Neural progenitor cell (in vitro differentiated cells): ENCODE measurements around the gene KRTAP10-4. TPM values are rescaled to one million over a fixed set of nuclear protein-coding genes. Genes with fewer than 3 reads are reported as not detected.

ENCODE experiments used
- DNase-seq: peaks from one replicate; pipeline ENCODE4 v3.0.0-alpha.2; 2016; ENCODE audit warnings: low spot score
- H2AFZ ChIP-seq: fragments of 200-600 bp; sonication (generic); replicated peaks from 2 replicates; pipeline ENCODE4 v1.6.1; 2016; ENCODE audit warnings: antibody characterized with exemption
- H3F3A ChIP-seq: fragments of 200-600 bp; sonication (generic); 2 replicates; pipeline ENCODE4 v1.6.1; 2016; ENCODE audit warnings: antibody characterized with exemption, low read depth
- H3K27ac ChIP-seq: fragments of 200-600 bp; sonication (generic); 2 replicates; pipeline ENCODE4 v1.5.1; 2016; ENCODE audit warnings: mild to moderate bottlenecking
- H3K27me3 ChIP-seq: fragments of 200-600 bp; sonication (generic); 2 replicates; pipeline ENCODE4 v1.6.1; 2016; ENCODE audit warnings: mild to moderate bottlenecking, moderate library complexity
- H3K36me3 ChIP-seq: fragments of 200-600 bp; sonication (generic); 2 replicates; pipeline ENCODE4 v1.5.1; 2016
- H3K4me1 ChIP-seq: fragments of 200-600 bp; sonication (generic); 2 replicates; pipeline ENCODE4 v1.6.1; 2016; ENCODE audit warnings: mixed run types
- H3K4me2 ChIP-seq: fragments of 200-600 bp; sonication (generic); 2 replicates; pipeline ENCODE4 v1.6.1; 2016
- H3K4me3 ChIP-seq: fragments of 200-600 bp; sonication (generic); 2 replicates; pipeline ENCODE4 v1.5.1; 2016
- H3K79me2 ChIP-seq: fragments of 200-600 bp; sonication (generic); 2 replicates; pipeline ENCODE4 v1.6.1; 2016; ENCODE audit warnings: low read depth
- H3K9ac ChIP-seq: fragments of 200-600 bp; sonication (generic); 2 replicates; pipeline ENCODE4 v1.6.1; 2016
- H3K9me3 ChIP-seq: fragments of 200-600 bp; sonication (generic); 2 replicates; pipeline ENCODE4 v1.5.1; 2016; ENCODE audit warnings: low read depth
- H4K20me1 ChIP-seq: fragments of 200-600 bp; sonication (generic); 2 replicates; pipeline ENCODE4 v1.6.1; 2016; ENCODE audit warnings: low read depth
- H3K27ac Mint-ChIP-seq: 3 replicates; pipeline ENCODE4 v1.8.0; 2021; ENCODE audit warnings: mixed read lengths
- H3K27me3 Mint-ChIP-seq: 2 replicates; pipeline ENCODE4 v1.8.0; 2022; ENCODE audit warnings: low read depth, mild to moderate bottlenecking, inconsistent platforms, moderate library complexity, mixed read lengths; ENCODE audit not compliant: insufficient read depth
- H3K36me3 Mint-ChIP-seq: 3 replicates; pipeline ENCODE4 v1.8.0; 2021; ENCODE audit warnings: mixed read lengths
- H3K4me1 Mint-ChIP-seq: 3 replicates; pipeline ENCODE4 v1.8.0; 2021; ENCODE audit warnings: mixed read lengths
- H3K4me3 Mint-ChIP-seq: 3 replicates; pipeline ENCODE4 v1.8.0; 2021; ENCODE audit warnings: mild to moderate bottlenecking, moderate library complexity, mixed read lengths
- H3K9me3 Mint-ChIP-seq: 3 replicates; pipeline ENCODE4 v1.8.0; 2020; ENCODE audit warnings: mixed read lengths
- EZH2 ChIP-seq: fragments of 200-600 bp; sonication (generic); IDR thresholded peaks from 2 replicates; pipeline ENCODE4 v1.6.1; 2017; ENCODE audit warnings: antibody characterized with exemption, mild to moderate bottlenecking, moderate library complexity
- EZH2phosphoT487 ChIP-seq: fragments of 200-600 bp; sonication (generic); IDR thresholded peaks from 2 replicates; pipeline ENCODE4 v1.6.1; 2017; ENCODE audit warnings: antibody characterized with exemption
- total RNA-seq: library from RNA; depleted of rRNA; stranded (reverse); fragments of >200 nt; gene quantifications from 2 replicates; pipeline ENCODE4 v1.2.3, GENCODE V29; 2015; ENCODE audit warnings: low replicate concordance
- TF ChIP-seq, protein P1 (sequence below): fragments of 200-600 bp; sonication (generic); IDR thresholded peaks from 2 replicates; pipeline ENCODE4 v1.5.1; 2017; ENCODE audit warnings: antibody characterized with exemption, mild to moderate bottlenecking

The KRTAP10-4 gene
- total RNA-seq, 1 donor from 2014 or later, result not detected

GRCh38 chr21:44530221-44530902, 43.2 kb upstream of the KRTAP10-4 start:
- H3K9ac ChIP-seq, result no peak overlapping the region
- no peaks in the 10 kb centered on the region for H3K9me3 ChIP-seq
- DNase-seq, result no peak
- TF ChIP-seq EZH2 (no peak), EZH2phosphoT487 (no peak)
- TF ChIP-seq, protein P1, sequence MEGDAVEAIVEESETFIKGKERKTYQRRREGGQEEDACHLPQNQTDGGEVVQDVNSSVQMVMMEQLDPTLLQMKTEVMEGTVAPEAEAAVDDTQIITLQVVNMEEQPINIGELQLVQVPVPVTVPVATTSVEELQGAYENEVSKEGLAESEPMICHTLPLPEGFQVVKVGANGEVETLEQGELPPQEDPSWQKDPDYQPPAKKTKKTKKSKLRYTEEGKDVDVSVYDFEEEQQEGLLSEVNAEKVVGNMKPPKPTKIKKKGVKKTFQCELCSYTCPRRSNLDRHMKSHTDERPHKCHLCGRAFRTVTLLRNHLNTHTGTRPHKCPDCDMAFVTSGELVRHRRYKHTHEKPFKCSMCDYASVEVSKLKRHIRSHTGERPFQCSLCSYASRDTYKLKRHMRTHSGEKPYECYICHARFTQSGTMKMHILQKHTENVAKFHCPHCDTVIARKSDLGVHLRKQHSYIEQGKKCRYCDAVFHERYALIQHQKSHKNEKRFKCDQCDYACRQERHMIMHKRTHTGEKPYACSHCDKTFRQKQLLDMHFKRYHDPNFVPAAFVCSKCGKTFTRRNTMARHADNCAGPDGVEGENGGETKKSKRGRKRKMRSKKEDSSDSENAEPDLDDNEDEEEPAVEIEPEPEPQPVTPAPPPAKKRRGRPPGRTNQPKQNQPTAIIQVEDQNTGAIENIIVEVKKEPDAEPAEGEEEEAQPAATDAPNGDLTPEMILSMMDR, result no peak
- Mint-ChIP-seq H3K27ac (no peak overlapping the region), H3K4me1 (peaks cover 3% of the 10 kb centered on the region), H3K9me3 (no peaks in the 10 kb centered on the region), H3K27me3 (peaks cover 18% of the 10 kb centered on the region), H3K4me3 (peak overlapping the region; percentile 22), H3K36me3 (no peaks in the 10 kb centered on the region)
- H3K4me1 ChIP-seq, result no peaks in the 10 kb centered on the region
- H3K27ac ChIP-seq, result no peak overlapping the region
- no peak overlapping the region for H3K4me2 ChIP-seq
- H3K4me3 ChIP-seq, result no peak overlapping the region
- H3K36me3 ChIP-seq, result no peaks in the 10 kb centered on the region
- no peaks in the 10 kb centered on the region for H4K20me1 ChIP-seq
- H3F3A ChIP-seq, result no peaks in the 10 kb centered on the region
- H2AFZ ChIP-seq, result no peak overlapping the region
- no peaks in the 10 kb centered on the region for H3K27me3 ChIP-seq
- H3K79me2 ChIP-seq, result no peaks in the 10 kb centered on the region

DNA sequence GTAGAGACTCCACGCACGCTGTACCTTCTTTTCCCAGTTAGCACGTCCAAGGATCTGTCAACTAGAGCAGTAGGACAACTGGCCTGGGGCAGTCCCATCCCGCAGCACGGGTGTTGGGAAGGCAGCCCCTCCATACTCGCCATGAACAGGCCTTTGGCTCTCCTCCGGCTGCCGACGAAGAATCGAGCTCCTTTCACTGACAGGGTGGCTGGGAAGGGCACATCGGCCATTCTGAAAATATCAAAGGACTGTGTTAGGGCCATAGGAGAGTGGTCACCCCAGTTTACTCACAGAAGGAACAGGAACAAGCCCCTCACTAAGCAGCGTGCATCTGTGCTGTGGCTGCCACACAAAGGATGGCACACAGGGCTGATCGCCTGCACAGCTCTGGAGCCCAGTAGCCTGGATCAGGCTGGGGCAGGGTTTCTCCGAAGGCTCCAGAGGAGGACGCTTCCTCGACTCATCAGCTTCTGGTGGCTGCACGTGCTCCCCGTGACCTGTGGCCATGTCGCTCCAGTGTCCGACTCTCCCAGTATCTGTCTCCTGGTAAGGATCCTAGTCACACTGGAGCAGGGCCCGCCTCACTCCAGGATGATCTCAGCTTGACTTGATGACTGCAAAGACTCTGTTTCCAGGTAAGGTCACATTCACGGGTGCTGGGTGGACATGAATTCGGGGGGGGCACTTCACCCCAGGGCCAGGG, 42.5 kb upstream of the KRTAP10-4 start:
- no peaks in the 10 kb centered on the region for H3K9me3 Mint-ChIP-seq
- H3K27ac Mint-ChIP-seq, result peak overlapping the region; percentile 25
- peaks cover 3% of the 10 kb centered on the region for H3K4me1 Mint-ChIP-seq

GRCh38 chr21:44531606-44532564, 41.6 kb upstream of the KRTAP10-4 start:
- H3K36me3 ChIP-seq, result no peaks in the 10 kb centered on the region

More for the DNA sequence above, 42.5 kb upstream of the KRTAP10-4 start:
- Histone ChIP-seq H3K4me1 (no peaks in the 10 kb centered on the region), H3K9ac (no peak overlapping the region), H3K27me3 (no peaks in the 10 kb centered on the region), H3K9me3 (no peaks in the 10 kb centered on the region), H3K27ac (no peak overlapping the region), H3F3A (no peaks in the 10 kb centered on the region), H3K79me2 (no peaks in the 10 kb centered on the region), H2AFZ (no peak overlapping the region), H3K4me2 (no peak overlapping the region), H3K36me3 (no peaks in the 10 kb centered on the region), H4K20me1 (no peaks in the 10 kb centered on the region), H3K4me3 (no peak overlapping the region)
- no peaks in the 10 kb centered on the region for H3K36me3 Mint-ChIP-seq
- TF ChIP-seq, protein P1, result no peak
- TF ChIP-seq EZH2phosphoT487, result no peak
- TF ChIP-seq EZH2, result no peak
- no peak for DNase-seq
- H3K4me3 Mint-ChIP-seq, result no peak overlapping the region
- peaks cover 18% of the 10 kb centered on the region for H3K27me3 Mint-ChIP-seq

More at GRCh38 chr21:44531606-44532564, 41.6 kb upstream of the KRTAP10-4 start:
- no peaks in the 10 kb centered on the region for H3K9me3 ChIP-seq
- no peaks in the 10 kb centered on the region for H3K36me3 Mint-ChIP-seq
- H3K4me1 Mint-ChIP-seq, result peaks cover 3% of the 10 kb centered on the region
- H4K20me1 ChIP-seq, result no peaks in the 10 kb centered on the region
- no peaks in the 10 kb centered on the region for H3K27me3 ChIP-seq
- DNase-seq, result no peak
- H3F3A ChIP-seq, result no peaks in the 10 kb centered on the region
- H2AFZ ChIP-seq, result no peak overlapping the region
- no peaks in the 10 kb centered on the region for H3K9me3 Mint-ChIP-seq
- TF ChIP-seq, protein P1, result no peak
- TF ChIP-seq EZH2, result no peak
- no peak for TF ChIP-seq EZH2phosphoT487
- no peak overlapping the region for H3K4me3 ChIP-seq
- H3K27ac ChIP-seq, result no peak overlapping the region
- H3K4me1 ChIP-seq, result no peaks in the 10 kb centered on the region
- no peak overlapping the region for H3K4me3 Mint-ChIP-seq
- no peak overlapping the region for H3K9ac ChIP-seq
- H3K27me3 Mint-ChIP-seq, result peaks cover 18% of the 10 kb centered on the region
- H3K4me2 ChIP-seq, result no peak overlapping the region
- no peaks in the 10 kb centered on the region for H3K79me2 ChIP-seq
- H3K27ac Mint-ChIP-seq, result peak overlapping the region; percentile 42
